ENCODE data around the gene ZFYVE19. TPM values are rescaled to one million over a fixed set of nuclear protein-coding genes. Genes with fewer than 3 reads are reported as not detected.

The ZFYVE19 gene
- total and polyA plus RNA-seq, 8 donors, result 10.3 to 31.0 (median 23.5) TPM

- H3K27ac ChIP-seq, result no peak overlapping the region
- no peak for DNase-seq
- H3K36me3 ChIP-seq, result no peaks in the 10 kb centered on the region
- TF ChIP-seq POLR2AphosphoS5 (IDR thresholded peaks at IDR 0.05), result no peak
- TF ChIP-seq POLR2A (IDR thresholded peaks at IDR 0.05), result no peak
- TF ChIP-seq EP300 (IDR thresholded peaks at IDR 0.05), result no peak
- no peak for TF ChIP-seq CTCF (IDR thresholded peaks at IDR 0.05)
- H3K4me1 ChIP-seq, result peaks cover 3 to 11% (median 7%) of the 10 kb centered on the region in 4 donors
- no peak overlapping the region for H3K4me3 ChIP-seq
- H3K27me3 ChIP-seq, result peaks cover 0 to 16% (median 0%) of the 10 kb centered on the region in 3 donors
- WGBS, 5 donors, result 82 to 91% (median 87%) methylated on average over 5 of the region's 5 CpGs
- intact Hi-C loops (cut with DNase I; ENCODE audit: low total_unique reads), result no loop called here
- H3K9me3 ChIP-seq, result no peaks in the 10 kb centered on the region
Observed at GRCh38 chr15:40838756-40839155, 31.9 kb downstream of the ZFYVE19 start.

GRCh38 chr15:40841741-40842140 lies 34.9 kb downstream of the ZFYVE19 start:
- H3K27ac ChIP-seq, result no peak overlapping the region
- WGBS, 5 donors, result 89 to 96% (median 91%) methylated on average over 2 of the region's 2 CpGs
- intact Hi-C loops (cut with DNase I; ENCODE audit: low total_unique reads), result no loop called here
- no peak overlapping the region for H3K4me3 ChIP-seq
- no peaks in the 10 kb centered on the region for H3K9me3 ChIP-seq
- H3K36me3 ChIP-seq, result no peaks in the 10 kb centered on the region
- H3K27me3 ChIP-seq, result peaks cover 0 to 44% (median 3%) of the 10 kb centered on the region in 3 donors
- no peak for DNase-seq
- TF ChIP-seq CTCF (IDR thresholded peaks at IDR 0.05) (no peak), POLR2A (IDR thresholded peaks at IDR 0.05) (no peak), EP300 (IDR thresholded peaks at IDR 0.05) (no peak), POLR2AphosphoS5 (IDR thresholded peaks at IDR 0.05) (no peak)
- peaks cover 16 to 39% (median 30%) of the 10 kb centered on the region in 4 donors for H3K4me1 ChIP-seq

GRCh38 chr15:40843261-40843884 lies 36.5 kb downstream of the ZFYVE19 start:
- H3K4me1 ChIP-seq, result peaks cover 26 to 56% (median 42%) of the 10 kb centered on the region in 4 donors
- intact Hi-C loops (cut with DNase I; ENCODE audit: low total_unique reads), result no loop called here
- H3K36me3 ChIP-seq, result no peaks in the 10 kb centered on the region
- DNase-seq, result no peak
- no peaks in the 10 kb centered on the region for H3K9me3 ChIP-seq
- H3K27me3 ChIP-seq, result peaks cover 0 to 44% (median 3%) of the 10 kb centered on the region in 3 donors
- TF ChIP-seq POLR2AphosphoS5 (IDR thresholded peaks at IDR 0.05) (no peak), CTCF (IDR thresholded peaks at IDR 0.05) (no peak), EP300 (IDR thresholded peaks at IDR 0.05) (no peak), POLR2A (IDR thresholded peaks at IDR 0.05) (no peak)
- peak overlapping the region; percentile 88 to 94 (median 92) for H3K27ac ChIP-seq
- 13 to 20% (median 14%) methylated on average over 24 to 34 of the region's 34 CpGs for WGBS, 5 donors
- peak overlapping the region; percentile 61 to 78 (median 64) for H3K4me3 ChIP-seq

- 0 to 3% (median 1%) methylated on average over 21 to 89 of the region's 89 CpGs for WGBS, 5 donors
- intact Hi-C loops (cut with DNase I; ENCODE audit: low total_unique reads), result no loop called here
- Histone ChIP-seq H3K9me3 (no peaks in the 10 kb centered on the region), H3K4me1 (peaks cover 26 to 57% (median 42%) of the 10 kb centered on the region in 4 donors), H3K36me3 (no peaks in the 10 kb centered on the region), H3K27me3 (peaks cover 0 to 44% (median 3%) of the 10 kb centered on the region in 3 donors), H3K4me3 (peak within 1 kb of the TSS; percentile 61 to 78 (median 64)), H3K27ac (peak within 1 kb of the TSS; percentile 88 to 94 (median 92))
- TF ChIP-seq POLR2AphosphoS5 (IDR thresholded peaks at IDR 0.05), result peak in 2 of 3 donors; percentile 18 to 37
- no peak for TF ChIP-seq EP300 (IDR thresholded peaks at IDR 0.05)
- DNase-seq, result peak; percentile 75 to 86
Observed at GRCh38 chr15:40843885-40844695, 37.2 kb downstream of the ZFYVE19 start, which contains the start of gene SPINT1. Gene SPINT1 (plus strand): TSS chr15:40844048. CDS start chr15:40844555, 507 bp downstream.
